NCI-H1436 treated with DMSO at 0.1 percent for 48 hours (cell line): ENCODE data around the gene TMIGD2.
"Not testable (repeated sequence)": the region's sequence is repeated elsewhere in the genome, so short reads cannot be mapped to it uniquely, and the experiment has no call there.

Source experiments
- DNase-seq: peaks from one replicate; lab custom pipeline; 2025; lab: John Stamatoyannopoulos, UW

TMIGD2 gene

GRCh38 chr19:4267101-4267900 lies 34.9 kb downstream of the TMIGD2 start:
- no peak for DNase-seq

GRCh38 chr19:4266253-4267000 lies 35.8 kb downstream of the TMIGD2 start:
- no peak for DNase-seq

DNA sequence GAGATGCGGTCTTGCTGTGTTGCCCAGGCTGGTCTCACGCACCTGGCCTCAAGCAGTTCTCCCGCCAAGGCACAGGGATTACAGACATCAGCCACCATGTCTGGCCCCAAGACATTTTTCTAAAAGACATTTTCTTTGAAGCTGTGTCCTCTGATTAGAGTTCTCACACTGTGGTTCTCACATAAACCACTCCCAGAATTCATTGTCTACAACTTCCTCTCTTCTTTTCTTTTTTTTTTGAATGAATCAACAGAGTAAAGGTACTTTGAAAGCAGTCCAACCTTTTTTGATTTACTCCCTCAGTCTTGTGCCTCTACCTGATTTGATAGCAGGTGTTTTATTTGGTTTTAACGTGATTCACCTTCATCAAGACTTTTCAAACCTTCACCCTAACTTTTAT lies 37.4 kb downstream of the TMIGD2 start:
- no peak for DNase-seq

DNA sequence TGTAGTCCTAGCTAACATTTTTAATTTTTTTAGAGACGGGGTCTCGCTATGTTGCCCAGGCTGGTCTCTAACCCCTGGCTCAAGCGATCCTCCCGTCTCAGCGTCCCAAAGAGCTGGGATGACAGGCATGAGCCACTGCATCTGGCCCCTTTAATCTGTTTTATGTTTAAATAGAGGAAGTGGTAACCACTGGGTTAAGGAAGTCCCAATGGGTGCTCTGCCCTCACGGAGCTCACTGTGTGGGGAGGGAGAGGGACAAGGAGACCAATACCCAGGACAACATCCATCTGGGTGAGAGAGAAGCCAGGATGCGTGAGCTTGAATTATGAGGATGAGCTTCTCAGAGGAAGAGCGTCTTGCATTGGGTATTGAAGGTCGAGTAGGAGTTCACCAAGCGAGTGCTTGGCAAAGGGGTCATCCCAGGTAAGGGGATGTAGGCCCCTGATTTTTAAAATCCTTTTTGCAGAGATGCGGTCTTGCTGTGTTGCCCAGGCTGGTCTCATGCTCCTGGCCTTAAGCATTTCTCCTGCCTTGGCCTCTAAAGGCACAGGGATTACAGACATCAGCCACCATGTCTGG lies 41.5 kb downstream of the TMIGD2 start:
- DNase-seq = no peak

GRCh38 chr19:4258181-4258580 lies 44.0 kb downstream of the TMIGD2 start:
- DNase-seq = no peak

DNA sequence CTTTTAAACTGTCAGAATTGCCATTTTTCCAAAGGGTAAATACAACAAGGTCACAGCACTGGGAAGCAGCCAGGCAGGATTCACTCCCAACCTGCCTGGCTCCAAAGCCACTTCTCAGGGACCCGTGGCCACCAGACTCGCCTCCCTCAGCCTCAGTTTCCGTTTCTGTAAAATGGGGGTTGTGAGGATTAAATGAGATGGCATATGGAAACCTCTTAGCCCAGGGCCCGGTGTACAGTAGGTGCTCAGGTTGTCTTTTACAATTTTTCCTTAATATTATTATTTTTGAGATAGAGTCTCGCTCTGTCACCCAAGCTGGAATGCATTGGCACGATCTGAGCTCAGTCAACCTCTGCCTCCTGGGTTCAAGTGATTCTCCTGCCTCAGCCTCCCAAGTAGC lies 45.2 kb downstream of the TMIGD2 start:
- no peak for DNase-seq

GRCh38 chr19:4256563-4256962 lies 45.6 kb downstream of the TMIGD2 start:
- DNase-seq = no peak

DNA sequence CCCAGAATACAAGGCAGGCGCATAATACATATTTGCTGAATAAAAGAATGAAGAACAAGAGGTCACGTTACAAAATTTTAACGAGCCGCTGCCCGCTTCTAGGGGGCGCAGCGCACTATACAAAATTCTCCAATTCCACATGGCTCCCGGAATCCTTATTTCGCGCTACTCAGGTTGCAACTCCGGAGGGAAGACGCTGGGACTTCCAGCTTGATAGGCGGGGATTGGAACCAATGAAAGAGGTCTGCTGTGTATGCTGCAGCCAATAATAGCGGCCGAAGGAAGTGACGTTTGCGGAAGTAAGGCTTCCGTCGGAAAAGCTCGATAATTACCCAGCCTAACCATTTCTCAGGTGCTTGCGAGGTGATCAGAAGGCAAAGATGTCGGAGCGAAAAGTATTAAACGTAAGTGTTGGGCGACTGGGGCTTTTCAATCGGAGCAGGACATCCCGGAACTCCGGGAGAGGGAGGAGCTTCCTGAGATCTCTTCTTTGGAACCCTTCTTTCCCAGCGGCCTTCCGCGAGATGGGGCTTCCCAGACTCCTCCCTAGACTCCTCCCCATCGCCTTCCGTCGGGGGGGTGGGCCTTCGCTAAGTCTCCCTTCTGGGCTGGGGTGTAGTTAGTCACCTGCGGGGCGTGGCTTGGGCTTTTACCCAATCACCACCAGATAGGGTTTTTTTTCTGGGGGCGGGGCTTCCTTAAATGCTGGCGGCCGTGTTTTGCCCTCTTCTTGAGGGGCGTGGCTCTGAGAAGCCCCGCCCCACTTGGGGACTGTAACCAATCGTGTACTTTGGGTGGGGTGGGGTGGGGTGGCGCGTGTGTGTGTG lies 55.2 kb downstream of the TMIGD2 start, which contains the start of gene YJU2:
TSS of gene YJU2 (plus strand) at position 314 of the 827 bp plus-strand sequence. CDS start at position 381, 67 bp downstream.
- peak; percentile 98 for DNase-seq

- DNase-seq = not testable (repeated sequence)
Measured at GRCh38 chr19:4245938-4246337, 56.3 kb downstream of the TMIGD2 start.
